CD4-positive, alpha-beta T cell (primary cell): Measurements from ENCODE around the gene CHAF1A. TPM values are rescaled to one million over a fixed set of nuclear protein-coding genes. Genes with fewer than 3 reads are reported as not detected.

Experiments used
- ATAC-seq: fragments of 200-7000 bp; cut with Tn5 transposase; one replicate; pipeline ENCODE4 v1.10.0; 2022; ENCODE audit warnings: mild to moderate bottlenecking; ENCODE audit not compliant: poor library complexity
- CTCF ChIA-PET: fragments of 350-600 bp; sonication (Branson Sonifier 250); formaldehyde crosslinking; loops from one replicate; lab custom pipeline; 2021; ENCODE audit warnings: antibody characterized with exemption, inconsistent platforms; lab: Charles Lee
- POLR2A ChIA-PET: fragments of 350-600 bp; sonication (Branson Sonifier 250); formaldehyde crosslinking; loops from one replicate; lab custom pipeline; 2021; ENCODE audit warnings: antibody characterized with exemption, inconsistent platforms; lab: Charles Lee
- DNase-seq, 14 experiments: peaks; one replicate each; pipeline ENCODE4 v3.0.0-alpha.2; 2013 to 2020; ENCODE audit warnings: mixed read lengths in 2 of 14
- H3K27ac ChIP-seq, 2 donors: one replicate each; pipeline versions ENCODE4 v1.5.1 to v1.7.0; 2013; ENCODE audit warnings: low read length in 2 of 2, low read depth in 1 of 2, mild to moderate bottlenecking in 1 of 2
- H3K27me3 ChIP-seq, 2 experiments: 1 replicate in 1 of 2; 2 replicates in 1 of 2; pipeline versions ENCODE4 v1.6.1 to v1.7.0; 2013; ENCODE audit warnings: low read length in 2 of 2, control low read depth in 1 of 2, mild to moderate bottlenecking in 1 of 2, moderate library complexity in 1 of 2; ENCODE audit not compliant: insufficient read depth in 2 of 2, control insufficient read depth in 1 of 2
- H3K36me3 ChIP-seq: one replicate; pipeline ENCODE4 v1.6.1; 2013; ENCODE audit warnings: low read length, control low read depth; ENCODE audit not compliant: insufficient read depth
- H3K4me1 ChIP-seq: one replicate; pipeline ENCODE4 v1.6.1; 2013; ENCODE audit warnings: low read length, control low read depth; ENCODE audit not compliant: insufficient read depth
- H3K4me3 ChIP-seq: one replicate; pipeline ENCODE4 v1.5.1; 2013; ENCODE audit warnings: mild to moderate bottlenecking, low read length, moderate library complexity
- H3K9me3 ChIP-seq, 2 experiments: 1 replicate in 1 of 2; 2 replicates in 1 of 2; pipeline versions ENCODE4 v1.6.1 to v1.7.0; 2013; ENCODE audit warnings: low read length in 2 of 2, mild to moderate bottlenecking in 2 of 2, control low read depth in 1 of 2, moderate library complexity in 1 of 2; ENCODE audit not compliant: control insufficient read depth in 1 of 2, insufficient read depth in 1 of 2
- H3K27ac Mint-ChIP-seq: one replicate; pipeline ENCODE4 v1.8.0; 2020; ENCODE audit warnings: mixed read lengths
- H3K27me3 Mint-ChIP-seq: one replicate; pipeline ENCODE4 v1.8.0; 2021; ENCODE audit warnings: mixed read lengths
- H3K36me3 Mint-ChIP-seq: one replicate; pipeline ENCODE4 v1.8.0; 2021; ENCODE audit warnings: low read depth, mixed read lengths
- H3K4me1 Mint-ChIP-seq: one replicate; pipeline ENCODE4 v1.8.0; 2021; ENCODE audit warnings: low read depth, mixed read lengths
- H3K4me3 Mint-ChIP-seq: one replicate; pipeline ENCODE4 v1.8.0; 2020; ENCODE audit warnings: mild to moderate bottlenecking, mixed read lengths
- H3K9me3 Mint-ChIP-seq: one replicate; pipeline ENCODE4 v1.8.0; 2020; ENCODE audit warnings: mixed read lengths
- intact Hi-C, 2 experiments: fragments of 100-400 bp; cut with DNase I in 1 of 2; cut with micrococcal nuclease in 1 of 2; formaldehyde crosslinking; loops; one replicate each; pipeline versions ENCODE4 v1.15.1 to v1.9.0; 2023 to 2025; cut with DNase I, micrococcal nuclease
- total RNA-seq, 174 experiments: library from RNA in 2 of 174; stranded (reverse) in 2 of 174; gene quantifications; one replicate each; pipeline ENCODE4 v1.2.3 and lab custom pipeline; 2021 to 2026
- TF ChIP-seq, protein P1 (sequence below): fragments of 200-600 bp; IDR thresholded peaks from one replicate; pipeline ENCODE4 v1.8.0; 2022; ENCODE audit warnings: antibody characterized with exemption, mild to moderate bottlenecking

Gene CHAF1A
- total RNA-seq, 2 experiments from 2014 or later, result 27.5 to 27.8 TPM

DNA sequence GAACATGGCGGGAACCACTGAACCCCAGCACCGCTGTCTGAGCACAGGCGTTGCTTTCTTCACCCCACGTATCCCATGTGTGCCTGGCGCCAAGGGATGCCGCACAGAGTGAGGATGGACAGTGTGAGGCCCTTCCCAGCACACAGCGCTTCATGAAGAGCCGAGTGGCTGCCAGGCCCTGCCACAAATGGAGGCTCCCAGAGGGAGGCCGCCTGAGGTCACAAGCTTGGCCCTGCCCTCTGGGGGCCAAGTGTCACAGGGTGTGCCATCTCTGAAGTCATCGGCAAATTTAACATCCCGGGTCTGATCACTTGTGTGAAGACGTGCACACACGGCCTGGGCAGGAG lies 34.7 kb upstream of the CHAF1A start:
- H3K36me3 Mint-ChIP-seq, result peaks cover 7% of the 10 kb centered on the region
- no peak for ATAC-seq
- H3K4me1 ChIP-seq, result peaks cover 55% of the 10 kb centered on the region
- peak overlapping the region; percentile 54 for H3K4me3 Mint-ChIP-seq
- no peaks in the 10 kb centered on the region for H3K27me3 ChIP-seq
- intact Hi-C loops, result no loop called here
- no peaks in the 10 kb centered on the region for H3K27me3 Mint-ChIP-seq
- H3K9me3 ChIP-seq, result no peaks in the 10 kb centered on the region
- H3K9me3 Mint-ChIP-seq, result no peaks in the 10 kb centered on the region
- no peak for DNase-seq
- peak overlapping the region in 1 of 2 donors; percentile 20 for H3K27ac ChIP-seq
- H3K4me1 Mint-ChIP-seq, result peaks cover 30% of the 10 kb centered on the region
- TF ChIP-seq, protein P1, sequence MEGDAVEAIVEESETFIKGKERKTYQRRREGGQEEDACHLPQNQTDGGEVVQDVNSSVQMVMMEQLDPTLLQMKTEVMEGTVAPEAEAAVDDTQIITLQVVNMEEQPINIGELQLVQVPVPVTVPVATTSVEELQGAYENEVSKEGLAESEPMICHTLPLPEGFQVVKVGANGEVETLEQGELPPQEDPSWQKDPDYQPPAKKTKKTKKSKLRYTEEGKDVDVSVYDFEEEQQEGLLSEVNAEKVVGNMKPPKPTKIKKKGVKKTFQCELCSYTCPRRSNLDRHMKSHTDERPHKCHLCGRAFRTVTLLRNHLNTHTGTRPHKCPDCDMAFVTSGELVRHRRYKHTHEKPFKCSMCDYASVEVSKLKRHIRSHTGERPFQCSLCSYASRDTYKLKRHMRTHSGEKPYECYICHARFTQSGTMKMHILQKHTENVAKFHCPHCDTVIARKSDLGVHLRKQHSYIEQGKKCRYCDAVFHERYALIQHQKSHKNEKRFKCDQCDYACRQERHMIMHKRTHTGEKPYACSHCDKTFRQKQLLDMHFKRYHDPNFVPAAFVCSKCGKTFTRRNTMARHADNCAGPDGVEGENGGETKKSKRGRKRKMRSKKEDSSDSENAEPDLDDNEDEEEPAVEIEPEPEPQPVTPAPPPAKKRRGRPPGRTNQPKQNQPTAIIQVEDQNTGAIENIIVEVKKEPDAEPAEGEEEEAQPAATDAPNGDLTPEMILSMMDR, result no peak
- peaks cover 55% of the 10 kb centered on the region for H3K36me3 ChIP-seq
- POLR2A ChIA-PET, result interaction anchor here (1.2 to 1.3 kb wide), 2 partner anchors 13 to 24 kb away, joined by 3 to 6 read pairs; partner anchors contain the start of gene MPND
- H3K4me3 ChIP-seq, result no peak overlapping the region
- H3K27ac Mint-ChIP-seq, result peak overlapping the region; percentile 90
- CTCF ChIA-PET, result interaction anchor here (1.2 to 4.6 kb wide), 2 partner anchors 15 to 34 kb away, joined by 5 to 63 read pairs; partner anchors contain the start of genes CHAF1A and SH3GL1

DNA sequence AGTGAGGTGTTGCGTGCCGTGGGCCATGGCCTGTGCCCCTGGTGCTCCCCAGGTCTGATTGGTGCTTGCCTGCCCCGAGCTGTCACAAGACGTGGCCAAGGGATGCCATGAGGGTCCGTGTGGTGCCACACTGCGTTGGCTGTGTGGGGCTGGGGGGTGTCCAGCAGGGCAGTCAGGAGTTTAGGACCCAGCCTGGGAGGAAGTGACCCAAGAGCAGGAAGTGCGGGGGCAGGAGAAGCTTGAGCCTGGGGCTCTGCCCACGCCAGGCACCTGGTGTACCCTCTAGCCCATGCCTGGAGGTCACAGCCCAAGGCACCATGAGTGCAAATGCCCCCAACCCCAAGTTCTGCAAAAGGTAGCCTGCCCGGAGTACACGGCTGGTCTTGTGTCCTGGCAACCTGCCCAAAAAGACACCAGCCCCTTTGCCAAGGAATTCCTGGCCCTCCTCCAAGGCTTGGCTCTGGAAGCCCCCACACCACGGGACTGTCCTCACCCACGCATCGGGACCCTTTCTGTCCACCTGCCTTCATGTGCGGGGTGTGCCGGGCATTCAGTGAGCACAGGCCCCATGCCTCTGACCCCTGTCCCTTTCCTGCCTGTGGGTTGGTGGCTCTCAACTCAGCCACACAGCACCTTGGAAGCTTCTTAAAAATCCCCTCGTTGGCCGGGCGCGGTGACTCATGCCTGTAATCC lies 34.2 kb upstream of the CHAF1A start:
- H3K27me3 ChIP-seq, result no peaks in the 10 kb centered on the region
- H3K9me3 ChIP-seq, result no peaks in the 10 kb centered on the region
- intact Hi-C loops, result no loop called here
- TF ChIP-seq, protein P1, result no peak
- POLR2A ChIA-PET, result interaction anchor here (1.2 to 3.1 kb wide), 3 partner anchors 12 to 33 kb away, joined by 3 to 33 read pairs (median 6); partner anchors contain the start of genes CHAF1A, MPND and SH3GL1
- peak overlapping the region; percentile 90 for H3K27ac Mint-ChIP-seq
- no peaks in the 10 kb centered on the region for H3K27me3 Mint-ChIP-seq
- DNase-seq (peak in 2 of 14 experiments; percentile 55 to 61), ATAC-seq (no peak)
- H3K4me3 ChIP-seq, result peak overlapping the region; percentile 59
- H3K27ac ChIP-seq, result peak overlapping the region; percentile 78 to 87
- peaks cover 50% of the 10 kb centered on the region for H3K36me3 ChIP-seq
- peaks cover 7% of the 10 kb centered on the region for H3K36me3 Mint-ChIP-seq
- peak overlapping the region; percentile 90 for H3K4me3 Mint-ChIP-seq
- H3K9me3 Mint-ChIP-seq, result no peaks in the 10 kb centered on the region
- H3K4me1 Mint-ChIP-seq, result peaks cover 30% of the 10 kb centered on the region
- H3K4me1 ChIP-seq, result peaks cover 59% of the 10 kb centered on the region
- CTCF ChIA-PET, result interaction anchor here (1.2 to 4.6 kb wide), 2 partner anchors 16 to 33 kb away, joined by 5 to 63 read pairs; partner anchors contain the start of genes CHAF1A and SH3GL1

DNA sequence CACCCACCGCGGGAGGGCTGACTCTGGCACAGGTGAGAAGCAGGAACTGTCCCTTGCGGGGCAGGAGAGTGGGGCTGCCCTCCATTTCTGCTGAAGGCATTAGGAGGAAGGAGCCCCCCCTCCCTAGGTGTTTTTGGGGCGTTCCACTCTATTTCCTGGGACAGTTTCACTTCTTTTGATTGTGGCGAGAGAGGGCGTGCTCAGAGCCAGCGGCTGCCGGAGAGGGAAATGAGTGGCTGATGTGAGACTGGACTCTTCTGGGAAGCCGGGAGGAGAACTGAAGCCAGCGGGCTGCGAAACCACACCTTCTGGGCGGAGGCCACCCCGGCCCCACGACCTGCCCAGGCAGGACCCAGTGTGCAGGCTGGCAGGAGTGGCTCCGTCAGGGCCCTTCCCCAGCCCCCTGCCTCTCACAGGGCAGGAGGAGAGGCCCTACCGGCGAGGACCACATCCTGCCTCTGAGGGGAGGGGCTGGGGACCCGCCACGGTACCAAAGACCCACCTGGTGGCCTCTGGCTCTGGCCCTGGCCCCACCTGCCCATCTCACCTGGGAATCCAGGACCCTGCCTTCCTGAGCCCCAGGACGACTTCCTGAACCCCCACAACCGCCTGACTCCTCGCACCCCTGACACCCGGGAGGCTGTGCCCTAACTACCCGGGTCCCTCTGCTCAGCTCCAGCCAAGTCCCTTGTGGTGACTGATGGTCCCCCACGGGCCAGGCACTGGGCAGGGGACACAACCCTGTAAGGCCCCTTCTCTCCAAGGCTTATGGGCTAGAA lies 33.1 kb upstream of the CHAF1A start:
- POLR2A ChIA-PET, result interaction anchor here (0.9 to 3.1 kb wide), 10 partner anchors 11 to 384 kb away, joined by 3 to 33 read pairs (median 5); partner anchors contain the start of genes CHAF1A, EEF2, HDGFL2 and MPND
- Mint-ChIP-seq H3K4me3 (peak overlapping the region; percentile 90), H3K27me3 (no peaks in the 10 kb centered on the region), H3K36me3 (peaks cover 7% of the 10 kb centered on the region), H3K9me3 (no peaks in the 10 kb centered on the region), H3K4me1 (peaks cover 30% of the 10 kb centered on the region), H3K27ac (peak overlapping the region; percentile 90)
- peak; percentile 66 for ATAC-seq
- H3K36me3 ChIP-seq, result peaks cover 42% of the 10 kb centered on the region
- H3K4me3 ChIP-seq, result peak overlapping the region; percentile 59
- H3K9me3 ChIP-seq, result no peaks in the 10 kb centered on the region
- no peaks in the 10 kb centered on the region for H3K27me3 ChIP-seq
- TF ChIP-seq, protein P1, result no peak
- DNase-seq, result peak; percentile 38 to 93 (median 60)
- CTCF ChIA-PET, result interaction anchor here (0.9 to 4.6 kb wide), 16 partner anchors 11 to 362 kb away, joined by 3 to 63 read pairs (median 5); partner anchors contain the start of genes CHAF1A, MPND, PIAS4 and SH3GL1
- peaks cover 70% of the 10 kb centered on the region for H3K4me1 ChIP-seq
- intact Hi-C loops, result loop anchor here (1.0 kb wide), 1 partner anchor 31 kb away; the partner anchor contains the start of gene SH3GL1 (in 2 of the 2)
- H3K27ac ChIP-seq, result peak overlapping the region; percentile 78 to 87
